Hematopoietic multipotent progenitor cell treated with erythropoietin and hydrocortisone succinate and interleukin-3 and kit ligand, for 8 days (in vitro differentiated cells): ENCODE data around the gene PPARA.

ENCODE experiments used
- DNase-seq: peaks from one replicate; pipeline ENCODE4 v3.0.0-alpha.2; 2015

PPARA gene

DNA sequence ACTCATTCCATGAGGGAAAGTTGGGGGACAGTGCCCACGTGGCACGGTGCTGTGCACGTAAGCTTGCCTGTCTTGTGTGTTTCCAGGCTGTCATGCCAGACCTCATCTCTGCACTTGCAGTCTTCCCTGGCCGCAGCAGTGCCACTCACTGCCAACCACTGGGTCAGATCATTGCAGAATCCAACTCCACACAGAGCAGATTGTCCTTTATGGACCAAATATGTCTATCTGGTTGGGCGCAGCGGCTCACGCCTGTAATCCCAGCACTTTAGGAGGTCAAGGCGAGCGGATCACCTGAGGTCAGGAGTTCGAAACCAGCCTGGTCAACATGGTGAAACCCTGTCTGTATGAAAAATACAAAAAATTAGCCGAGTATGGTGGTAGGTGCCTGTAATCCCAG is 4.4 kb upstream of the PPARA start:
- DNase-seq = no peak

DNA sequence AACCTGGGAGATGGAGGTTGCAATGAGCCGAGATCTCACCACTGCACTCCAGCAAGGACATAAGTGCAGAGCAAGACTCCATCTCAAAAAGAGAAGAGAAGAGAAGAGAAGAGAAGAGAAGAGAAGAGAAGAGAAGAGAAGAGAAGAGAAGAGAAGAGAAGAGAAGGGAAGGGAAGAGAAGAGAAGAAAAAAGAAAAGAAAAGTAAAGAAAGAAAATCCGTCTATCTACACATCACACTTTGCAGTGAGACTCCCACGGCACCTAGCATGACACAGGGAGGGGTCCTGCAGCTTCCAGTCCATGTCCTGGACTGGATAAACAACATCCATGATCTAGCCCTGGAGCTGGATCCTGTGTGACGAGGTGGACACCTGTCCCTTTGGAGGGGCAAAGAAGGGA is 4.0 kb upstream of the PPARA start:
- no peak for DNase-seq

DNA sequence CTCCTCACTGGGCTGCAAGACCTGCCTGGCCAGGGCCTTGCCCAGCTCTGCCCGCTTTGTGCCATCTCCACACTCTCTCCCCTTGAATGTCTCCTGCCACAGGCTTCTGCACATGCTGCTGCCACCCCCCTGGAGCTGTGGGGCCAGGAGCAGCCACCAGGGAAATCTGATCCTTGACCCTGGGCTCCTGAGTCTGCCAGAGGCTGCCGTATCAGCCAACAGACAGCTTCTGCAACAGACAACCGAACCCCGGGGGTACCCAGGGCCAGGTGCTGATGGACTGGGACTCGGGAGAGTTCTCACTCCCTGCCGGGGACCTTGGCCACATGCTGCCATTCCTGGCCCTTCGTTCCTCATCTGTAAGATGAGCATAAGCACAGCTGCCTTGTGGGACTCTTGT is 3.3 kb upstream of the PPARA start:
- DNase-seq = no peak

DNA sequence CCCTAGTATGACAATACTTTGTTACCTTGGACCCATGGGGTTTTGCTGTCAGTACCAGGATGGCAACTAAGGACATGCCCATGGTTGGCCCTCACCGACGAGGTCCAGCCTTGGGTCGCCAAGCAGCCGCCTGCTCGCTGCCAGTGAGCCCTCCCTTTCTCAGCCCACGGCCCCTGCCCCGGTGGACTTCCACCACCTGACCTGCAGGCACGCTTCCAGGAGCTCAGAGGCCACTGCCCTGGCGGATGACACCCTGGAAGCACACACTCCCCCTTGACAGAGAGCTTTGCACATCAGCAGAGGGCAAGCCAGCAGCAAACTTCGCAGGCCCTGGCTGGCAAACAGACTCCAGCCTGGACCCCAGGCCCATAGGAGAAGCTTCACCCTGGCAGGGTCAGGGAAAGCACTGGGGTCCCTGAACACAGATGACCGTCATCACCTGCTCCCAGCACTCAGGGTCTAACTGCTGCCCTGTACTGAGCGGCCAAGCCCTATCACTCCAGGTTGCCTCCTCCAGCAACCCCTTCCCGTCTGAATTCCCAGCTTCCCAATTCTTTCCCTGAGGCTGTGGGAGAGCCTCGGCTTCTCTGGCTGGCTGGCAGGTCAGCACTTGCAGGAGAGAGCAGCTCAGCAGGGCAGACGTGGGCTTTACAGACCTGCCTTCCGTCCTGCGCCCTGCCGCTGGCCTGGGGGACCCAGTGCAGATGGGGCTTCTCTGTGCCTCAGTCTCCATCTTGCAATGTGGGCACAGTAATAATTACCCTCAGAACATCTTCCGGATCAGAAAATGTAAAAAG is 2.7 kb upstream of the PPARA start:
- DNase-seq = no peak

DNA sequence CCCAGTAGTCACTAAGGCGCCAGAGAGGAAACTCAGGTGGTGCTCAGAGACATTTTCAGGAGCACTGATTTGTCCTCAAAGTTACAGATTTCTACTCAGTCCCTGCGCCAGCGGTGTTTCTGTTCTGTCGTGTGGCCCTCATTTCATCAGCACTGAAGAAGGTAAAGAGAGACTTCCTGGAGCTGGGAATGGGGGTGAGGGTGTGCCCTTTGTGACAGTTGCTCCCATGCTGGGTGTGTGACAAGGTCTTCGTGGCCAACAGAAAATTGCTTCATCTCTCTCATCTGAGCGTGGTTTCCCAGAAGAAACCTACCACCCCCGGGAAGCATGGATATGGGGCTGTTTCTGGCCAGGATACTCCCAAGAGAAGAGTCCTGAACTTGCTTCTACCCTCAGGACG is 2.0 kb upstream of the PPARA start:
- no peak for DNase-seq

DNA sequence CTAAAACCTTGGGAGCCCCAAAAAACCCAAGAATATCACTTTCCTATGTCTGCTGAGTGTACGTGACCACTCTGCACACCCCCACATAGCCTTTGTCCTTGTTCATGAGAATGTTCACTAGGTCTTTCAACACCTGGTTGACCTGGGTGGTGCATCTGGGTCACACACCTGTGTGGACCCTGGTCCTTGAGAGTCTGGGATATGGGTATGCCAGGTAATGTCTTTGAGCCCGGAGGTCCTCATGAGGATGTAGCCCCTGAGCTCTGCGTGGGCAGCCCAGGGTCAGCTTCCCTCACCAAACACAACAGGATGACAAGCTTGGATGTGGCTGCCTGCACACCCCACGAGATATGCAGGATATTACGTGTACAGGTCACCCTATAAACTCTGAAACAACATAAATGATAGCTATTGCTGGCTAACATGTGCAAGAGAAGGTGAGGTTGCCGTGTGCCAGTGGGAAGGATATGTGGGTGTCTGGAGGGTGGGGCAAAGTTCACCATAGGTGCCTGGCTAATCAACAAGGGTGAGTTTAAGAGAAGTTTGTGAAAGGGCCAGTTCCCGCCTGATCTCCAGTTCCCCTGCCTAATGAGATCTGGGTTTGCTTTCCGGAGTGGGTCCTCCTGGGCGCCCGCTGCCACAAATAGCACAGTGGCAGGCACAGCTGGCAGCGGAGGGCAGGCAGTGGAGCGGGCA is 1.4 kb upstream of the PPARA start:
- DNase-seq = peak; percentile 36

DNA sequence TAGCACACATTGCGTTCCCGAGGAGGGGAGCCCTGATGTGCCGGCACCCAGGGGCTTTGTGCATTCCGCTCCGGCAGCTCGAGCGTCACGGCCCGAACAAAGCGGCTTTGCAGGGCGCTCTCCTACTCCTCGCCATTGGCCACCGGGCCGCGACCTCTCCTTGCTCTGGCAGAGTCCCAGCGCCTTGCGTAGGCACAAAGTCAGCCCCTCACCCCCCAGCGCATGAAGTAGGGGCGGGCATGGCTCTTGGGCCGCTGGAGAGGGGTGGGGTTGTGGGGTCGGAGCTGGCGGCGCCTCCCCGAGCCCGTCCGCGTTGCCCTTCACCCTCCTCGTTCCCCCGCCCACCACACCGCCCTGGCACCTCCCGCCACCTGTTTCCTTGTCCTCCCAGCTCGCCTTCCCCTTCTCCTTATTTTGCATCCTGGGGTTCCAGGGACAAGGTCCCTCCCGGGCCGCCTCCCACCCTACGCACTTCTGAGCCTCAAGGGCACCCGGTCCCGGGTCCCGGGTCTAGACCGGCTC is 753 bp upstream of the PPARA start:
- peak; percentile 60 for DNase-seq

DNA sequence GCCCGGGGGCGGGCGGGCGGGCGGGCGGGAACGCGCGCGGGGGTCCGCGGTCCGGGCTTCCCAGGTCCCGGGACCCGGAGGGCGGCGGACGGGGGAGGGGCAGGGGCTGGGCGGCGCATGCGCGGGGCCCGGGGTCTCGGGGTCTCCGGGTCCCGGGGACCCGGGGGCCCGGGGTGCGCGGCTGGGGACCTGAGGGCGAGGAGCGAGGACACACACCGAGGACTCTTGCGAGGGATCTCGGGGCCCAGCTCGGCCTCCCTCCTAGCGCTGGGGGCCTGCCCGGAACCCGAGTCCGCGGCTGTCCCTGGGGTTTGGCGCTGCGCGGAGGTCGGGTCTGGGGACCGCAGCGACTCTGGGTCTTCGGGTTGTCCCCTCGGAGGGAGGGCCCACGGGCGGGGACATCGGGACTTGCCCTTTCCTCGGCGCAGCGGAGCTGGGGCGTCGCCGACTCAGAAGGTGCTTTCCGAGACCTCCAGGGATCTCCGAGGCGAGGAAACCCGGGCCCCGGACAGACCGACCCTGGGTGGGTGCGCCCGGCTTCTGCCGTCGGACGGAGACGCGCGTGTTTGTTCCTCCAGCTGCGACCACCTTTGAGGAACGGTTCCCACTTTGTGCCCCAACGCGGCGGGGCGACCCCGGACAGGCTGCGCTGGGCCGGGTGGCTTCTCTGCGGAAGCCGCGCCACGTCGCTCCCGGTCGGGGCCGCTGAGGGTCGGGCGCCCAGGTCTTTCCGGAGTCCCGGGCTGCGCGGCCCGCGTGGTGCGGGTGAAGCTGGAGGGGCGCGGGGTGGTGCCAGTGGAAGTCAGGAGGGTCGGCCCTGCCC is 540 bp downstream of the PPARA start:
- DNase-seq = peak; percentile 54

DNA sequence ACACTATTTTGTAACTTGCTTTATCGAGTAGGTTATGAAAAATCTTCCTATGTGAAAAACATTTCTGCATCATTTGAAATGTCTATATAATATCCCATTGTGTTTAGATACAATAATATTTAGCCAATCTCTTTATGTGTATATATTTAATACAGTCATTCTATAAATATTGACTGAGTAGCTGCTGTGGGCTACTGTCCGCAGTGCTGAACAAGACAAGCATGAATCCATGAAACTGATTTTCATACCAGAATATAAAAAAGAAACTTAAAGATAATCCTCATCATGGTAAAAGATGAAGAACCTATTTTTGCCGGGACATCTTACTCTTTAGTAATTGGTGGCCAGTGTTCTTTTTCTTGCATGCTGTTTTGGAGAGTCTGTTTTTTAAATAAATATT is 3.6 kb downstream of the PPARA start:
- DNase-seq = no peak

DNA sequence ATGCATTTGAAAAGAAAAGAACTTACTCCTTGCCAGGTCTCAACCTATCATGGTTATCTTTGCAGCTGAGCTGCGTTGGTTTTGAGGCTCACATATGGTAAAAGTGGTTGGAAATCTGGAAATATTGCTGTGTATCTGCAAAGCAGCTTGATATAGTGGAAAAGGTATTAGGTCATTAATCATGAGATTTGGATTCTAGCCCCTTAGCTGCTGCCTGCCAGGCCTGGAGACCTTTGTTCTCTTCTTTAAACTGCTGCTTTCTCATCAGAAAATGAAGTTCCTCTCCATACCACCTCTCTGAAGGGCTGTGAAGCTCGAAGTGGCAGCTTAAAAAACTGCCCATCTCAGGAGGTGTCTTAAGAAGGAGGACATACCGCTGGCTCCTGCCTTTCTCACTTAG is 5.7 kb downstream of the PPARA start:
- DNase-seq = no peak

DNA sequence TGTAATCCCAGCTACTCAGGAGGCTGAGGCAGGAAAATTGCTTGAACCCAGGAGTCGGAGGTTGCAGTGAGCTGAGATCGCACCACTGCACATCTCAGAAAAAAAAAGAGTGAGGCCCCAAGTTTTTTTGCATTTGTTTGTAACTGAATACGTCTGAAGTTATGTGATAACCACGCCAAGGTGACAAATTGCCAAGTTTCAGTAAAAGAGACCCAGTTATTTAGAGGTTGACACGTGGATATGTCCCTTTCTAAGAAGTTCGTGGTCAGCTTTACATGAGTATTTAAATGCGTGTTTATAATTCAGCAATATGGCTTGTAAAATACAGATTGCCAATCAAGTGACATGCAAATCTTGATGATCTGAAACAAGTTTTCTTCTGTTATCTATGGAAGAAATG is 8.0 kb downstream of the PPARA start:
- DNase-seq = peak; percentile 91

DNA sequence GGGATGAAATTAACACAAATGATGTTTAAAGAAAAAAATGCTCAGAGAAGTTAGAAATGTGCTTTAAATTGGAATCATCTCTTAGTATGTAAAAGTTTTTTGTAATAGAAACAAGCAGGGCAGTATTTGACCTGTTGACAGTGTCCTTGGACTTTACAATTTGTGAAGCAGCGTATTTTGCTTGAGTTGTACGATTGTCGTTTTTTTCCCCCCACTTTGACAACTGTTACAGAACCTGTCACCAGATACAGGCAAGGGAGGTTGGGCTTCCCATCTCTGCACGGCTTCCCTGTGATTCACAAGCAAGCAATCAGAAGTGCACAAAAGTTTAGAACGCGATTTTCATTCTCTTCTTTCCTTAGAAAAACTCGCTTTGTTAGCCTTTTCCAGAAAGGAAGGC is 8.9 kb downstream of the PPARA start:
- no peak for DNase-seq

DNA sequence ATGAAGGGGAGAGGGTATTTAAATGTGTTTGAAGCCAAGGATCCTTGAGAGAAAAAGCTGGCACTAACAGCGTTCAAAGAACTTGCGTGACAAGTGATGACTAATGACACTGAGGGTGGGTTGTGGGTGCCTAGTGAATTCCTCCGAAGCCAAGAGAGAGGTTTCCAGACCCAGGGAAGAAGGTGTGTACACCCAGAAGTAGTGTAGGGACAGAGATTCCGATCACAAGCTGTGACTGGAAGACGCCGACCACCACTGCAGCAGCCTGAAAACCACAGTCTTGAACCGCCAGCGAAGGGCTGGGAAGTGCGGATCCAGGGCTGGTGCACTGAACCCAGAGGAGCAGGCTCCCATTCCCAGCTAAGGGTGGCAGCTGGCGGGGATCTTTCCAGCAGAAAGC is 9.5 kb downstream of the PPARA start:
- DNase-seq = no peak

DNA sequence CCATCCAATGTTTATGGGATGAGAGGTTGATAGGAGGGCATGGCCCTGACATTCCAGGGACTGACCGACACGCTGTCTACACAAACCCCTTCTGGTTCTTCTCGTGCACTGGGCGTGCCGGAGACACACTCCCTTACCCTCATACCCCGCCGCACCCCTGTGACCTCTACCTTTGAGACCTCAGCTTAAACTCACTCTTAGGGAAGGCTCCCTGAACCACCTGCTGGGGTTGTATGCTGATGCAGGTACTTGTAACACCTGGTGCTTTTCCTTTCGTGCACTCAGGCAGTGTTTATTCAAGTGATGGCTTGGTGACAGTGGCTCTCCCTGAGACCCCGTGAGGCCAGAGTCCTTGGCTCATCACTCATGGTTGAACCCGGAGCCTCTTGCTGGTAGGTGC is 12.0 kb downstream of the PPARA start:
- no peak for DNase-seq

DNA sequence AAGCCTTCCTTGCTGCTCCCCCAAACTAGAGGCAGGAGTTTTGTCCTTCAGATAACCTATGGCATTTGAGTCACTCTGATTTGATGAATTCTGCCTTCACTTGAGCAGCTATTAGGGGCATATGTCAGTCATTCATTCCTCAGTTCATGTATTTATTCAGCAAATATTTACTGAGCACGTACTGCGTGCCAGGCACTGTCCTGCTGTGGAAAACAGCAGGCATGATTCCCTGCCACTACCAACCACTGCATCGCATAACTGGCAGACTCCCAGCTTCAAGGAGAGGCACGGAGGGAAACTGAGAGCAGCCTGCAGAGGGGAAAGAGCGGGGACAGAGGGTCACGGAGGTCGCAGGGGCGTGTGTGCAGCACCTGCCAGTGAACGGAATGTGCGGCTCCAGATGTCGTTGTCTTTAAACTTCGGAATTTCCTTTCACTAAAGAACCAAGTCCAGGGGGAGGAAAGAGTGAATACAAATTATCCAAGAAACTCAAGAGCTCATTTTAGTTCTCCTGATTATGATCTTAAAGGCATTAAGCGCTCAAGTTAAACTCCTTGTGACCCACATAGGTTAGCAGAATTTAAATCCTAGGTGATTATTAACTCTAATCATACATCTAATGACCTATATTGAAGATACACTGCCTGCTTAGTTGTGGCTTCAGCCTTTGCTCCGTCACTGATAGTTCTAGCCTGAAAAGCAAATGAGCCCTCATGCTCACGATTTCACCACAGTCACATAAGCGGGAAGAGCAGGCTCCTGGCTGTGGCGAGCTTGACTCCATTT is 12.6 kb downstream of the PPARA start:
- no peak for DNase-seq

DNA sequence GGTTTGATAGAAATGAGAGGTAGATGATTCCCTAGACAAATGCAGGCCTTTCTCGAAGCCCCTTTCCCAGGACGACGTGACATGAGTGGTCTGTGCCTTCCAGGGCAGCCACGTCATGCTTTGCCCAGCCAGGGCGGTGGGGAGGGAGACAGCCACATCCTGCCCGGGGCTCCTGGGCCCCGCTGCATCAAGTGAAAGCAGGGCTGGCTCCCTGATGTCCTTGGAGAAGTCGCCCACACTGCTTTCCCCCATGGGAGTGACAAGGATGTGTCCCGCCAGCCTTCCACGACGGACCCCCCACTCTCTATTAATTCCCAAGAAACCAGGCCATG is 13.2 kb downstream of the PPARA start:
- no peak for DNase-seq

DNA sequence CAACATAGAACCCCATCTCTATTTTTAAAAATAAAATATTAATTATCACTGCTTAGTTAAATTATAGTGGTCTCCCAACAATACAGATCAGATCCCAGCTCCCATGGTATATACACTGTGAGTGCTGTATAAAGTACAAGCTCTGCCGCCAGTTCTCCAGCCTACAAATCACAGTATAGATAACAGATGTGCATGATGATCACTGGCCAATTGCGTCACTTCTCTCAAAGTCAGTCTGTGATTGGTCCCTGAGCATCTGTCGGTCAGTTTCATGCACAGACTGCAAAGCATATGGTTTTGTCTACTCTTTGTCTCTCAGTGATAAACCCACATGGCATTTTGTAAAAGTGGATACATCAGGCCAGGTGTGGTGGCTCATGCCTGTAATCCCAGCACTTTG is 15.7 kb downstream of the PPARA start:
- no peak for DNase-seq

DNA sequence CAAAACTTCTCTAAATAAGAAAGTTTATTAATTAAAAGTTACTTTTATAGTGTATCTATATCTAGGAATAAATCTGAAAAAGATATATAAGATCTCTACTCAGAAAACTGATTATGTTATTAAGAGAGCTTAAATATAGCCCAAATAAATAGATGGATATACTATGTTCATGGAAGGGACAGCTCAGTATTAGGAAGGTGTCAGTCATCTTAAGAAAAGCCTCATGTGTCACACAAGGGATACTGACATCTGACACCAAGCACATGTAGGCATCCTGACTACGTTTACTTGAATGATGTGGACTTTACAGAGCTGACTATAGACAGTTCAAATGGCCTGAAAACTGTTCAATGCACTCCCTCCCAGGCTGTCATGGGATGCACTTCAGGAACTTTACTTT is 19.3 kb downstream of the PPARA start:
- no peak for DNase-seq

DNA sequence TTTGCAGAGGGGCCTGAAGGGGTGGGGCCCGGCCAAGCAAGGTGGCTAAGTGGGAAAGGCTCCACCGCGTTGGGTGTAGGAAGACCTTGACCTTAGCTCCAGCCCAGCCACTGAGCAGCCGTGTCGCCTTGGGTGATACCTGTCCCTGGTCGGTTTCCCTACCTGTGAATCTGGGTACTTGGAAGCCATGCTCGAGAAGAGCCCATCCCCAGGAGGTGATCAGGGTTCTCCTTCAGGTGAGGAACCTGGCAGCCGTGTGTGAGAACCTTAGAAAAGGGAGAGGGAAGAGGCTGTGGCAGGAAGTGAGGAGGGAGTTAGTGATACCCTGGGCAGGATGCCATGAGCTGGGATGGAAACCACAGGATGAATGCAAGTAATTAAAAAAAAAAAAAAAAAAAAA is 21.6 kb downstream of the PPARA start:
- DNase-seq = peak; percentile 75

DNA sequence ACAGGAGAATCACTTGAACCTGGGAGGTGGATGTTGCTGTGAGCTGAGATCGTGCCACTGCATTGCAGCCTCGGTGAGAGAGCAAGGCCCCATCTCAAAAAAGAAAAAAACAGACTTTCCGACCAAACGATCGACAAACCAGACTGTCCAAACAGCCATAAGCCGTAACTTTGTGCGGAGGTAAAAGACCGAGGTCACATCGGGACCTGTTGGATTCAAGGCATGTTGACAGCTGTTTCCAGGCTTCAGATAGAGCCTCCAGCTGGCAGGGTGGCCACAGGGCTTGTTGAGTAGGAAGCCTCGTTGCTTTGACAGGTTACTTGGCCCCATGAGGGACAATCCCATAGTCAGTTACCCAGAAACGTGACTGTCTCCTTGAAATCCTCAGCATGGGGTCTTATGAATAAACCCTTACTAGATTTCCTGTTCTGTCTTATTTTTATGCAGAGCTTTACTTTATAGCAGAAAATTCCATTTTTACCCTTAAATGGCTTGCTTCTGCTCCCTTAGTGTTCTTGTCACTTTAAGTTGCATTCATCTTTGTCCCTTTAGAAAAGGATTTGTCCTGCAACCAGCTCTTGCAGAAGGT is 22.3 kb downstream of the PPARA start:
- no peak for DNase-seq

DNA sequence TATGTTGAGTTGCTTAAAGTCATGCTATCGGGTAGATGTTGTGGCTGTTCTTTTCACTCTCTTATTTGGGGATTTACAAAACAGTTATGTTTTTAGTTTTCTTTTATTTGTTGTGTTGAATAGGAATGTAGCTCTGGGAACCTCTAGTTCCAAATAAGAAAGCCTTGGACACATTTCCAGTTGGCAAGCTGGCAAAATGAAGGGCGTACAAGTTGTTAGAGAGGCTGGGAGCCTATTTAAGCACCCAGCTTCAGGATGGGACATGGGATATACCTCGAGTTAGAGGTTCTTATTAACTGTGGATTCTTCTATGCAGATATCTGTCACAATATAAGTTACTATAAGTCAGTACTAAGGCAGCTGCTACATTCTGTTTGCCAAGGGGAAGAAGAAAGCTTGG is 22.8 kb downstream of the PPARA start:
- DNase-seq = no peak

DNA sequence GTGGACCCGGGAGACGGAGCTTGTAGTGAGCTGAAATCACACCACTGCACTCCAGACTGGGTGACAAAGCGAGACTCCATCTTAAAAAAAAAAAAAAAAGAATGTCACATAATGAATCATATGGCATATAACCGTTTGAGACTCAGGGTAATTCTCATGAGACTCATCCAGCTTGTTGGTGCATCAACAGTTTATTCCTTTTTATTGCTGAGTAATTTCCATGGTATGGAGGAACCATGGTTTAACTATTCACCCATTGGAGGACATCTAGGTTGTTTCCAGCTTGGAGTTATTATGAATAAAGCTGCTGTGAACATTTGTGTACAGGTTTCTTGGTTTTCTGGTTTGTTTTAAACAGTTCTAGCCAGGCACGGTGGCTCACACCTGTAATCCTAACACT is 25.3 kb downstream of the PPARA start:
- no peak for DNase-seq
